ENCODE results near the gene SLC22A7. TPM values are rescaled to one million over a fixed set of nuclear protein-coding genes. Genes with fewer than 3 reads are reported as not detected.

The SLC22A7 gene
- total RNA-seq, 2 donors from 2014 or later: not detected

Other genes starting within 250 kb of the SLC22A7 start
- 1 to 10 TPM; 9.3 to 9.9 TPM for gene CUL7, start 244.4 kb upstream of the SLC22A7 start, total RNA-seq
- gene MRPL2, start 238.8 kb upstream of the SLC22A7 start, total RNA-seq: 10 to 100 TPM; 30.7 to 34.4 TPM
- 10 to 100 TPM; 15.1 TPM for gene KLC4, start 238.6 kb upstream of the SLC22A7 start, total RNA-seq
- 10 to 100 TPM in 1 of 2 donors, 1 to 10 TPM in 1; 3.0 to 10.3 TPM for gene PTK7, start 221.9 kb upstream of the SLC22A7 start, total RNA-seq
- gene SRF, start 127.0 kb upstream of the SLC22A7 start, total RNA-seq: 10 to 100 TPM; 92.6 to 95.6 TPM
- 10 to 100 TPM; 24.5 to 25.5 TPM for gene CUL9, start 116.1 kb upstream of the SLC22A7 start, total RNA-seq
- gene DNPH1, start 68.8 kb upstream of the SLC22A7 start, total RNA-seq: 10 to 100 TPM; 24.5 to 42.5 TPM
- under 1 TPM; 0.09 to 0.14 TPM for gene TTBK1, start 54.8 kb upstream of the SLC22A7 start, total RNA-seq
- gene CRIP3, start 10.6 kb downstream of the SLC22A7 start, total RNA-seq: 1 to 10 TPM in 1 of 2 donors, under 1 TPM in 1; 1.00 to 1.4 TPM
- gene ZNF318, start 71.4 kb downstream of the SLC22A7 start, total RNA-seq: 10 to 100 TPM; 11.2 to 13.9 TPM
- 10 to 100 TPM; 21.1 to 22.4 TPM for gene ABCC10, start 129.3 kb downstream of the SLC22A7 start, total RNA-seq
- gene DLK2, start 157.3 kb downstream of the SLC22A7 start, total RNA-seq: under 1 TPM; 0.14 to 0.42 TPM
- gene TJAP1, start 179.3 kb downstream of the SLC22A7 start, total RNA-seq: 10 to 100 TPM; 23.4 to 25.4 TPM
- gene LRRC73, start 212.1 kb downstream of the SLC22A7 start, total RNA-seq: under 1 TPM; 0.69 to 0.90 TPM
- 10 to 100 TPM; 54.6 to 61.3 TPM for gene YIPF3, start 218.7 kb downstream of the SLC22A7 start, total RNA-seq
- 10 to 100 TPM; 23.9 to 31.7 TPM for gene POLR1C, start 218.8 kb downstream of the SLC22A7 start, total RNA-seq